GM19328 (cell line): ENCODE data around the gene PCDH11Y.
"Not testable (repeated sequence)": the region's sequence is repeated elsewhere in the genome, so short reads cannot be mapped to it uniquely, and the experiment has no call there.

Experiments used
- ATAC-seq: cut with Tn5 transposase; IDR thresholded peaks from one replicate; pipeline ENCODE4 v1.9.1; 2021; ENCODE audit warnings: mild to moderate bottlenecking, moderate library complexity; ENCODE audit not compliant: unreplicated experiment

The PCDH11Y gene, protein sequence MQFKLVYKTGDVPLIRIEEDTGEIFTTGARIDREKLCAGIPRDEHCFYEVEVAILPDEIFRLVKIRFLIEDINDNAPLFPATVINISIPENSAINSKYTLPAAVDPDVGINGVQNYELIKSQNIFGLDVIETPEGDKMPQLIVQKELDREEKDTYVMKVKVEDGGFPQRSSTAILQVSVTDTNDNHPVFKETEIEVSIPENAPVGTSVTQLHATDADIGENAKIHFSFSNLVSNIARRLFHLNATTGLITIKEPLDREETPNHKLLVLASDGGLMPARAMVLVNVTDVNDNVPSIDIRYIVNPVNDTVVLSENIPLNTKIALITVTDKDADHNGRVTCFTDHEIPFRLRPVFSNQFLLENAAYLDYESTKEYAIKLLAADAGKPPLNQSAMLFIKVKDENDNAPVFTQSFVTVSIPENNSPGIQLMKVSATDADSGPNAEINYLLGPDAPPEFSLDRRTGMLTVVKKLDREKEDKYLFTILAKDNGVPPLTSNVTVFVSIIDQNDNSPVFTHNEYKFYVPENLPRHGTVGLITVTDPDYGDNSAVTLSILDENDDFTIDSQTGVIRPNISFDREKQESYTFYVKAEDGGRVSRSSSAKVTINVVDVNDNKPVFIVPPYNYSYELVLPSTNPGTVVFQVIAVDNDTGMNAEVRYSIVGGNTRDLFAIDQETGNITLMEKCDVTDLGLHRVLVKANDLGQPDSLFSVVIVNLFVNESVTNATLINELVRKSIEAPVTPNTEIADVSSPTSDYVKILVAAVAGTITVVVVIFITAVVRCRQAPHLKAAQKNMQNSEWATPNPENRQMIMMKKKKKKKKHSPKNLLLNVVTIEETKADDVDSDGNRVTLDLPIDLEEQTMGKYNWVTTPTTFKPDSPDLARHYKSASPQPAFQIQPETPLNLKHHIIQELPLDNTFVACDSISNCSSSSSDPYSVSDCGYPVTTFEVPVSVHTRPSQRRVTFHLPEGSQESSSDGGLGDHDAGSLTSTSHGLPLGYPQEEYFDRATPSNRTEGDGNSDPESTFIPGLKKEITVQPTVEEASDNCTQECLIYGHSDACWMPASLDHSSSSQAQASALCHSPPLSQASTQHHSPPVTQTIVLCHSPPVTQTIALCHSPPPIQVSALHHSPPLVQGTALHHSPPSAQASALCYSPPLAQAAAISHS (N-terminal part only)

DNA sequence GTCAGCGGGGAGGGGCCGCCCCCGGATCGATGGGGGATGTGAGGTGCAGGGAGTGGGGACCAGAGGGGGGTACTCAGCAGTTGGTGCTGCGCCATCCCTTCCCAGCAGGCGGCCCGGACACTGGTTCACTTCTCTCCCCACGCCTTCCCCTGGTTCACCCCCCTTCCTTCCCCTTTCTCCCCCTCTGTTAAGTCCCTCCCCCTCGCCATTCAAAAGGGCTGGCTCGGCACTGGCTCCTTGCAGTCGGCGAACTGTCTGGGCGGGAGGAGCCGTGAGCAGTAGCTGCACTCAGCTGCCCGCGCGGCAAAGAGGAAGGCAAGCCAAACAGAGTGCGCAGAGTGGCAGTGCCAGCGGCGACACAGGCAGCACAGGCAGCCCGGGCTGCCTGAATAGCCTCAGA, at the start of gene PCDH11Y:
Gene PCDH11Y, plus strand, starts transcription at position 240 of the 400 bp plus-strand sequence. CDS start 56,804 bp downstream, outside the sequence.
- not testable (repeated sequence) for ATAC-seq

DNA sequence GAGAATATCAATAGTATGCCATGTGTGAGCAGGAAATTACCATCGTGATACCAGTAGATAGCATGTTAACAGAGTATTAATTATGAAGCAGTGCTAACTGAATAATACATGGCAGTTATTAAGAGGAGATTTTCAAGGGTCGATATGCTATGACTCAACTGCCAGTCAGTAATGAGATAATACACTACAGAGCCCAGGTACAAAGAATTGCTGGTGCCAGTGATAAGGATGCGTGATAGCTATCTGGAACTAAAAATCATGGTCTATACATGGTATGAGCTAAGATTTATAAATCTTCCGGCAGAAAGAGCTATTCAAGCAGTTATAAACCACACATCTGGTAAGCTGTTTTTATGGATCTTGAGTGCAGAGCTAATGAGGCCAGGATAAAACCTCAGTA, 32.2 kb upstream of the PCDH11Y start:
- not testable (repeated sequence) for ATAC-seq

DNA sequence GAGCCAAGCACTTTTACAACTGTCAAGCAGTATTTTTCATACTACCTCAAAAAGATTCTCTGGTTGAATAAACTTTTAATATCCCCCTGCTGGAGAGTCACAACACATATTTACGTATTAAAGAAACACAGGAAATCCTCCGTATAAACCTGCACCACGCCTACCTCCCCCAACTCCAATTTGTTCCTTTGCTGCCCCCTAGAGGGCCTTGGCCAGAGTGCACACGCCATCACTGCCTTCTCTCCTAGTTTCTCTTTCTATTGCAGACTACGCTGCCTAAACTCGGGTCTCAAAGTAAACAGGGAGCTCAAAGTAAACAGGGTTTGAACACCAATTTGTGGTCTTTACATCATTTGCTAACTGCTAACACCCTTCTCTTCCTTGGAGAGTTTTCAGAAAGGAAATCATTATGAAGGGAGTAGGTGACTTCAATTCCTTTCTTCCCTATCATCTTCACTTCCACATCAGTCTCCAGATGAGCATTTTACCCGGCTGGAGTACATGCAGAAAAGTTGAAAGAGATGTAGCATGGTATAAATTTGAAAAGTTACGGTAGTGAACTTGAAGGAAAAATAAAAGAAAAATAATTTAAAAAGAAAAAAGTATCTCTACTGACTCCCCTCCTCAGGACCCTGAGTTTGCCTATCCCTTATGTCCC, 8.2 kb upstream of the PCDH11Y start:
- ATAC-seq: peak; percentile 83

DNA sequence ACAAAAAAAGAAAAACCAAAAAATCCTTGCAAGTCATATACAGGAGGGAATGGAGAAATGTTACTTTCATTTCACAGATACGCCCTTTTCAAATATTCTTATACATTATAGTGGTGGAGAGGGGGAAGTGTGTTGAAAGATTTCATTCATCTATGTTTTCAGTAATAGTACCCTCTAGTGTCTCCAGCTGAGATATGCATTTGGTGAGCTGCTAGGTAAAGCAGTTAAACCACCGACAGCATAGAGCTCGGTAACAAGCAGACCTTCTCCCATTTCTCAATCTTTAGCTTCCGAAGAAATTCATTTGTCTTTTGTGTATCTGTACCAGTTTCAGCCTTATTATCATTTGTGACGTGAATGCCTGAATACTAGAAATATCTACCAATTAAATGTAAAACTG, 5.2 kb upstream of the PCDH11Y start:
- not testable (repeated sequence) for ATAC-seq

DNA sequence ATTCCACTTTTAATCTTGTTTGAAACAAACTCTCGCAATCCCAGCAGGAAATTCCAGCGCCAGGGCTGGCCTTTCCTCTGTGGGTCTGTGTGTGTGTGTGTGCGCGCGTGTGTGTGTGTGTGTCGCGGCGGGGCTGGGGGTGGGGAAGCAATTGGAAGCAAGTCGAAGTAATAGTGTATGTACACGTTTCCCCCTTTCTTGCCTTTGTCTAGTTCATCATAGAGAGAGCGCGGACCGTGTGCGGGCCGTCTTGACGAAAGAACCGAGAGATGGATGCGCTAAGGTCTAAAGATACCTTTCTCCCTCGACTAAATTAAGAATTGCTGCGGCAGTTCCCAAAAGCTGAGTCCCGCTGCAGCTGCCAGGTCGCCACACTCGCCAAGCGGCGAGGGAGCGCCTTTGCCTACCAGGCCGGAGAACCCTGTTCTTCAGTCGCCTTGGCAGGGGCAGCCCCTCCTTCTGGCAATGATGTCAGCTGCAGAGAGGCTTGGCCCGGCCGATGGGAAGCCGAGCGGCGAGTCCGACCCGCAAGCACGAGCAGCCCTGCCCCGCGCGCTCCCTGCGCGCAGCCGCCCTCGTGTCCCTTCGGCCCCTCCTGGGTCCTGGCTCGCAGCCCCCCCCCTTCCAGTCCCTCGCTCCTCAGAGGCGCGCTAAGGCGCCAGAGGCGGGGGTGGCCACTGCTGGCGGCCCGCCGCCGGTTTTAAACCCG, 2.5 kb downstream of the PCDH11Y start:
- ATAC-seq: not testable (repeated sequence)

DNA sequence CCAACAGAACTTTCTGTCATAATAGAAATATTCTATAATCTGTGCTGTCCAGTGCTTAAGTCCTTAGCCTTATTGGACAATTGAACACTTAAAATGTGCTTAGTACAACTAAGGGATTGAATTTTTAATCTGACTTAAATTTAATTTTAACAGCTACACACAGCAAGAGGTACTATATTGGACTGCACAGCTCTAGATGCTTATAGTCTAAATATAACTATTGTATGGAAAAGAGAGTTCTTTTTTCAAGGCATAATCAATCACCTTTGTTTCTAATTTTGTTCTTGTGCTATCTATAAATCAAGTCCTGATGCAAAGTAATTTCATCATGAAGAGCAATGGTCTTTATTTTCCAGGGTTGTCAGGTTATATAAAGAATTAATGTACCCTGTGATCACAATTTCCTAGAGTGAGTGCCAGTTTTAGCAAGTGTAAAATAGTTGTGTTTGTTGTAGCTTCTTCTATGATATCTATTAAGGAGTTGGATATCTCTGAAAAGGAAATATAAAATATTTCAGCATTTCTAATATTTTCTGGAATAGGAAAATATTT, 39.0 kb downstream of the PCDH11Y start:
- not testable (repeated sequence) for ATAC-seq

DNA sequence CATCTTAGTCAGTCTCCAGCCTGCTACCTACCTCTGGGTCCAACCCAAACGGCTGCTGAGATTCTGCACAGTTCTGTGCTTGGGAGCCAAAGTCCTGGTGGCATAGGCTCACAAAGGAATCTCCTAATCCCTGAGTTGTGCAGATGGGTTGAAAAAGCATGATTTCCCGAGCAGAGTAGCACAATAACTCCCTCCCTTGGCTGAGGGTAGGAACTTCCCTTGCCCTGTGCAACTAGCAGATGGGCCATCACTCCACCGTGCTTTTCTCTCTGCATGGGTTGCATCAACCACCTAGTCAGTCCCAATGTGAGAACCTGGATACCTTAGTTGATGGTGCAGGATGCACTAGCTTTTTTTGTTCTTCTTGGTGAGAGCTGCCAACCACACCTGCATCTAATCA, 82.9 kb downstream of the PCDH11Y start:
- not testable (repeated sequence) for ATAC-seq

DNA sequence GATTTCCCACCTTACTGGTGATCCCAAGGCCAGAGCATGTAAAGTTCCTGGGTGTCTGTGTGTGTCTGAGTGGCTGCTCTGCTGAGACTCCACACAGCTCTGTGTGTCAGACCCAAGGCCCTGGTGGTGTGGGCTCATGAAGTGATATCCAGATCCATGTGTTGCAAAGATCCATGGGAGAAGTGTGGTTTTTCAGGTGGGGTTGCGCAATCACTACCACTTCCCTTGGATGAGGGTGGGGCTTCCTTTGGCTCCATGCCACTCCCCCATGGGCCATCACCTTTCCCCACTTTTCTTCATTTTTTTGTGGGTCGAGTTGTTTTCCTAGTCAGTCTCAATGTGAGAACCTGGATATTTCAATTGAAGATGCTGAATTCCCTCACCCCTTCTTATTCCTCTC, 182.9 kb downstream of the PCDH11Y start:
- ATAC-seq: not testable (repeated sequence)

DNA sequence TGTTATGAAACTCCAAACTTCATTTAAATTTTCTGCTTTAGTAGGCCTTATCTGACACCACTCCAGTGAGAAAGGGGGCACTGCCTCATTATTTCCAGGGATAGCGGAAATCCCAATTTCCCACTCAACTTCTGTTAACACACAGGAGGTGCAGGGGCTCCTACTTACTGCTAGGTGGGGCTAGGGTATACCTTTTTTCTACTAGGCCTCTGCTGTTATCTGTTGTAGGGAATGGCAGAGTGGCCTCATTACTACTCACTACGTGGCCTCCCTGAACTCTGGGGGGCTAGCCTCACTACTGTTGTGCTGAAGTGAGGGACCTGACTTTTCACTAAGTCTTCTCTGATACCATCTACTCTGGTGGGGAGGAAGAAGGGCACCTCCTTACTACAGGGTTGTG, 215.0 kb downstream of the PCDH11Y start:
- not testable (repeated sequence) for ATAC-seq

DNA sequence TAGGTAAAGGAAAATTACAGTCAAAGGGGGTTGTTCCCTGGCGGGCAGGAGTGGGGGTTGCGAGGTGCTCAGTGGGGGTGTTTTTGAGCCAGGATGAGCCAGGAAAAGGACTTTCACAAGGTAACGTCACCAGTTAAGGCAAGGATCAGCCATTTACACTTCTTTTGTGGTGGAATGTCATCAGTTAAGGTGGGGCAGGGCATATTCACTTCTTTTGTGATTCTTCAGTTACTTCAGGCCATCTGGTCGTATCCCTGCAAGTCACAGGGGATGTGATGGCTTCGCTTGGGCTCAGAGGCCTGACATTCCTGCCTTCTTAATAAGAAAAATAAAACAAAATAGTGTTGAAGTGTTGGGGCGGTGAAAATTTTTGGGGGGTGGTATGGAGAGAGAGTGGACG, 324.8 kb downstream of the PCDH11Y start:
- ATAC-seq: not testable (repeated sequence)

DNA sequence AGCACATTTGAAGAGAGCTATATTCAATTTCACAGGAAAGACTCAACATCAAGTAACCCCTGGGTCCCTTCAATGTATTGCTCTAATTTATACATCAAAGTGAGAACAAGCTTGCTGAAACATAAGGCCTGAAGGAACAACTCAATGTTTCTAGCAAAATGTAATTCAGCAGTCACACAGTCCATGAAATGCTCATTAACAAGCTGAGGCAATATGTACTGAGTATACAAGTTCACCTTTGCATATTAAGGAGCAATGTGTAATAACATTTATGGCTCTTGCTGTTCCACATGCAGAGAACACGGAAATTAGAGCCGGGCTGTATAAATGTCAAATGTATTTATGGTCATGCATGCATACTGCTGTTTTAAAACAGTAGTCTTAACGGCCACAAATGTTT, 342.1 kb downstream of the PCDH11Y start:
- not testable (repeated sequence) for ATAC-seq

DNA sequence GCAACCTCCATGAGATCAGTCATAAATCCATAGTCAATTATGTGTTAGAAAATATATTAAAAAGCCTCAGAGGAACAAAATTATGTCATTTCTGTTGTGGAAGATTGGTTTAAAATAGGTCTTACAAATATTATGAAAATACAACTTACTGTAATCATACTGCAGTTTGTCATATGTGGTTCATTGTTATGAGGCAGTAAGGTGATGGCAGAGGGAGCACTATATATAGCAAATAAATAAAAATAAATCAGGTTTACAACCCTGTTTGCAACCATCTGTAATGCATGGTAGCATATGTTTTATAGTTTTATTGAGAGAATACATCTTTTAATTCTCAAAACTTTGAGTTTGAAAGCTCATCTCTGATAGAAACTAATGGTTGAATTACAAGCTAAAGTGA, 543.6 kb downstream of the PCDH11Y start:
- ATAC-seq: not testable (repeated sequence)

DNA sequence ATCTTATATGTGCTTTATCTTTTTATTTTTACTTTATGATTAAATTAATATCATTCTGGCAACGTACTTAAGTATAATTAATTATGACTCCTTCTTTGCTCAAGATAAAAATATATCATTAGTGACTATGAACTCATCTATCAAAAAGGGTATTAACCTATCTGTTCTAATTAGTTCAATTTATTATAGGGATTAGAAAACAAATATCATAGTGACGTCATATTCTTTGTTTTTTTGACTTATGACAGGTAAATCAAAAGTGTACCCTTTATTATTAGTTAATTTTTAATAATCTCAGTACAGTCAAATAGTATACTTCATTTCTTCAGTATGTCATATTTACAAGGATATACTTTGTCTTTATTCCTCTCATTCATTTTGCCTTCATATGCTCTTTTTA, 638.5 kb downstream of the PCDH11Y start:
- not testable (repeated sequence) for ATAC-seq

DNA sequence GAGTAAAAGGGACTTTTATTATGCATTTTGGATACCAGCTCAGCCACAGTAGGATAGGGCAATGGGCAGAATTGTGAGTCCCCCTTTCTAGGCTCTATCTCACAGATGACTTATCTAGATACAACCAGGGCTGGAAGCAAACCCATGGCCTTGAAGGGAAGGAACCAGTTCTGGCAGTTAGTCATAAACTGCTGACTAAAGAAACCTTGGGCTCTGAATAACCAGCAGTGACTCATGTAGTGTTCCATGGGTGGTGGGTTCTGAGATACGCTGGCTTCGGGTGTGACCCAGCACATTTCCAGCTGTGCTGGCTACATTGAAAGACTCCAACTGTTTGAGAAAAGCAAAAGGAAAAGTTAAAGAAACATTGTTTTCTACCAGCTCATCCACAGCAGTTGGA, 679.2 kb downstream of the PCDH11Y start:
- ATAC-seq: not testable (repeated sequence)

DNA sequence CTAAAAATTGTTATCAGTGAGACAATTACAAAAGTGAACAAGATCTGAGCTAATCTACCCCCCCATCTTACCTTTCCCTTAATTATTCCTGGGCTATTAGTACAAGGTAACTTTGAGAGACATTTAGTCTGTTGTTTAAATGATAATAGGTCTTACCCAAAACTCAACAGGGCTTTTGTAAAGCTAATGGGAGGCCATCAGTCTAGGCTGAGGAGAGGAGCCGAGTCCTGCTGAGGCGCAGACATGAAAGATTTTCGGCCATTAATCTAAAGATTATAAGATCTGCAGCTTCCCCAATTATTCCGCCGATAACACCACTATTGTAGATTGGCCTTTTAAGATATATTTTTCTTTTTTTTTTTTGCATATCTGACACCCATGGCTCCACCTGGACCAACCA, 708.6 kb downstream of the PCDH11Y start:
- not testable (repeated sequence) for ATAC-seq

DNA sequence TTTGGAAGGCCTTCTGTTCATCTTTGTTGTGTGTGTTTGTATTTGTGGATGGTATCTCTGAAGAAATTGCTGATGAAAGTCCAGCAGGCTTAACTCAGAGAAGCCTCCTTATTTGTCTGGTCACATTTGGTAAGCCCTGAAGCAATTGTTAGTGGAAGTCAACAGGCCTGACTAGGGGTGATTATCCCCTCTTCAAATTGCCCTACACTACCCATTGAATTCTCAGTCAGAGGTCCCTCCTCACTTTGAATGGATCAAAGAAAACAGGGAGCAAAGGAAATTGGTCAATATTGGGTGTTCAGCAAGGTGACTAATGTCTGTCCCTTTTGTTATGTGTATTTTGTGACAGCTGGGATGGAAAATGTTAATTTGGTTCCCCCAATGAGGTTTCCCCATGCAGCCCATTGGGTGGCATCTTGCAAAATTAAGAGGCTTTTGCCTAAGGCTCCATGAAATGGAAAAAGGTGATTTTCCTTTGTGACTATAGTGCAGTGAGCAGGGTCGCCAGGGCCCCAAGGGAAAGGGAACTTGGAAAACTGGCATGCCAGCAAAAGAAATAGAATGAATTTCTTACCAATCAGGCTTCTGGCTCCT, 709.8 kb downstream of the PCDH11Y start:
- not testable (repeated sequence) for ATAC-seq

DNA sequence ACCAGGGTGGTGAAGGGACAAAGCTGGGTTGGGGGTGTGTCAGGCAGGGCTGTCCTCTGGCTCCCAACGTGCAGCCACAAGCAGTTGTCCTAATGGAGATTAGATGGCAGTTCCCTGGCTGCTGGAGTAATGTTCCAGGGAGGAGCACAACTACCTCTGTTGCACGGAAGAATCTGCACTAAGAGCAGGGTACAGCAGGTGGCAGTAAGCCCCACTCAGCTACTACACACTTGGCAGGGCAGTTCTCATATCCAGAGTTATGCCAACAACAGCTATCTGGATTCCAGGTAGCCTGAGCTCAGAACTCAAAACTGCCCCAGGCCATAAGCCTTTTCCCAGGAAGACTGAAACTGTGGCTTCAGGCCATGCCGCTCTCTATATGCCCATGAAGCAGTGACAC, 761.3 kb downstream of the PCDH11Y start:
- ATAC-seq: not testable (repeated sequence)

DNA sequence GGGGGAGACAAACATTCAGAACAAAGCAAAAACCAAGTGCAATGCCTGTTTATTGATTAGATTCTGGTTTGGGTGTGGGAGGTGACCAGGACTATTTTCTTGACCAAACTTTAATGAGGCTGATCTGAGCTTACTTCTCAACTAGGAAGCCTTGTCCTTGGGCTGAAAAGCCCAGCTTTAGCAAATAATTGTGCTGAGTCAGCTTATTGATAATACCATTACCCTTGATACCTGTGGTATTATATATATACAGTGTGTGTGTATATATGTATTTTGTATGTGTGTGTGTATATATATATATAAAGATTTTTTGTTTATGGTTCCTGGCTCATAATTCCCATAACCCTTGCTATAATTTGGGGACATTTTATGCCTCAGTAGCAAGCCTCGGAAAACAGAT, 776.4 kb downstream of the PCDH11Y start:
- ATAC-seq: not testable (repeated sequence)
